GM12878 (cell line): ENCODE results near the gene CTNS.

Experiments
- CHD1 ChIP-seq: IDR thresholded peaks from 2 replicates; pipeline ENCODE4 v1.6.1; 2012; ENCODE audit warnings: low read depth, low read length, improper control_type of control experiment
- CTCF ChIP-seq, 3 experiments: IDR thresholded peaks in 2 of 3; conservative IDR thresholded peaks in 1 of 3; 2 replicates each; pipeline ENCODE4 v1.5.1; 2011; ENCODE audit warnings: low read depth in 3 of 3, low read length in 3 of 3, mild to moderate bottlenecking in 3 of 3, control low read depth in 2 of 3, moderate library complexity in 2 of 3, inconsistent platforms in 1 of 3, mixed read lengths in 1 of 3; ENCODE audit not compliant: control insufficient read depth in 2 of 3, insufficient read depth in 1 of 3; ENCODE audit errors: extremely low read depth in 1 of 3
- MAX ChIP-seq: IDR thresholded peaks from 2 replicates; pipeline ENCODE4 v1.6.1; 2012; ENCODE audit warnings: low read depth, low read length, improper control_type of control experiment
- MTA2 ChIP-seq: fragments of 450-650 bp; IDR thresholded peaks from 2 replicates; pipeline ENCODE4 v1.6.1; 2016; ENCODE audit warnings: low read depth, mild to moderate bottlenecking, moderate library complexity
- NBN ChIP-seq: fragments of 450-650 bp; IDR thresholded peaks from 2 replicates; pipeline ENCODE4 v1.6.1; 2016
- RFX5 ChIP-seq: IDR thresholded peaks from 2 replicates; pipeline ENCODE4 v1.6.1; 2011; ENCODE audit warnings: low read depth, low read length, improper control_type of control experiment
- ZBTB33 ChIP-seq: fragments of 450-650 bp; IDR thresholded peaks from 2 replicates; pipeline ENCODE4 v1.6.1; 2017; ENCODE audit warnings: mild to moderate bottlenecking
- ZBTB40 ChIP-seq: fragments of 450-650 bp; IDR thresholded peaks from 2 replicates; pipeline ENCODE4 v1.6.1; 2016; ENCODE audit warnings: mild to moderate bottlenecking, moderate library complexity, borderline replicate concordance

GRCh38 chr17:3683054-3683511, 46.5 kb downstream of the CTNS start:
- TF ChIP-seq MTA2, result peak; percentile 67
- no peak for TF ChIP-seq ZBTB33
- no peak for TF ChIP-seq CHD1
- TF ChIP-seq ZBTB40, result no peak
- no peak for TF ChIP-seq MAX
- no peak for TF ChIP-seq RFX5
- peak; percentile 82 for TF ChIP-seq NBN
- TF ChIP-seq CTCF (IDR thresholded peaks at IDR 0.05 in 2 of 3, conservative IDR thresholded peaks at IDR 0.05 in 1 of 3; ENCODE audit: control insufficient read depth in 2 of 3, extremely low read depth in 1 of 3, insufficient read depth in 1 of 3, low read depth in 3 of 3, low read length in 3 of 3), result peak; percentile 85 to 98 (median 94)
